Esophagus squamous epithelium (tissue), 5 donors: ENCODE results near the gene TMEM14B. TPM values are rescaled to one million over a fixed set of nuclear protein-coding genes. Genes with fewer than 3 reads are reported as not detected.
"Not testable (repeated sequence)": the region's sequence is repeated elsewhere in the genome, so short reads cannot be mapped to it uniquely, and the experiment has no call there.

Source experiments
- DNase-seq: peaks from one replicate; lab custom pipeline; 2025; lab: John Stamatoyannopoulos, UW
- H3K27ac ChIP-seq, 4 donors: fragments of 200-600 bp; sonication (generic); one replicate each; pipeline ENCODE4 v1.5.1; 2016 to 2019; ENCODE audit warnings: mild to moderate bottlenecking in 1 of 4
- H3K27me3 ChIP-seq, 4 donors: fragments of 200-600 bp; sonication (generic); 1 replicate in 3 of 4; 2 replicates in 1 of 4; pipeline versions ENCODE4 v1.5.1 to v1.6.0; 2017 to 2021; ENCODE audit warnings: antibody characterized with exemption in 1 of 4
- H3K36me3 ChIP-seq, 3 donors: fragments of 200-600 bp; sonication (generic); one replicate each; pipeline ENCODE4 v1.5.1; 2016 to 2019
- H3K4me1 ChIP-seq, 3 donors: fragments of 200-600 bp; sonication (generic); one replicate each; pipeline ENCODE4 v1.5.1; 2017 to 2019
- H3K4me3 ChIP-seq, 4 donors: fragments of 200-600 bp; sonication (generic); 1 replicate in 3 of 4; 2 replicates in 1 of 4; pipeline ENCODE4 v1.5.1; 2016 to 2019; ENCODE audit warnings: mild to moderate bottlenecking in 2 of 4, moderate library complexity in 1 of 4
- H3K9me3 ChIP-seq, 3 donors: fragments of 200-600 bp; sonication (generic); one replicate each; pipeline ENCODE4 v1.5.1; 2016 to 2019
- CTCF ChIP-seq, 6 experiments: fragments of 450-650 bp in 4 of 6; fragments of 200-600 bp in 2 of 6; sonication (generic) in 2 of 6; IDR thresholded peaks; one replicate each; pipeline ENCODE4 v1.5.1; 2016 to 2019; ENCODE audit warnings: antibody characterized with exemption in 6 of 6, mild to moderate bottlenecking in 4 of 6, moderate library complexity in 4 of 6
- POLR2A ChIP-seq, 4 donors: fragments of 450-650 bp; IDR thresholded peaks; one replicate each; pipeline ENCODE4 v1.6.1; 2017; ENCODE audit warnings: antibody characterized with exemption in 4 of 4, mild to moderate bottlenecking in 4 of 4, moderate library complexity in 3 of 4
- WGBS, 2 donors: methylation state at CpG; one replicate each; pipeline ENCODE4 v1.1.5; 2018; 5-methylcytosine and 5-hydroxymethylcytosine counted together
- intact Hi-C: fragments of 100-400 bp; cut with DNase I; formaldehyde crosslinking; loops from one replicate; pipeline ENCODE4 v1.15.0; 2022
- total RNA-seq, 4 donors: library from RNA; depleted of rRNA; stranded (reverse); fragments of >200 nt; gene quantifications; one replicate each; pipeline ENCODE4 v1.1.0, GENCODE V29; 2016
- donor health status: DM: yes; HTN: yes; CAD: no.

Gene TMEM14B
- total RNA-seq, 4 donors from 2014 or later, result 12.7 to 64.5 (median 47.1) TPM

GRCh38 chr6:10746915-10747250 is 722 bp upstream of the TMEM14B start:
- H3K9me3 ChIP-seq, result no peaks in the 10 kb centered on the region
- H3K4me1 ChIP-seq, result peaks cover 22 to 46% (median 24%) of the 10 kb centered on the region in 3 donors
- H3K27ac ChIP-seq, result peak overlapping the region; percentile 83 to 94 (median 88)
- H3K36me3 ChIP-seq, result peaks cover 0 to 24% (median 0%) of the 10 kb centered on the region in 3 donors
- no peak for DNase-seq
- WGBS, 2 donors, result 38 to 44% methylated on average over 9 of the region's 9 CpGs
- no peaks in the 10 kb centered on the region for H3K27me3 ChIP-seq
- intact Hi-C loops, result no loop called here
- peak overlapping the region; percentile 51 to 88 (median 70) for H3K4me3 ChIP-seq
- TF ChIP-seq POLR2A (IDR thresholded peaks at IDR 0.05) (no peak), CTCF (IDR thresholded peaks at IDR 0.05) (no peak)

- Histone ChIP-seq H3K9me3 (no peaks in the 10 kb centered on the region), H3K4me1 (peaks cover 22 to 46% (median 24%) of the 10 kb centered on the region in 3 donors), H3K27me3 (no peaks in the 10 kb centered on the region), H3K27ac (no peak overlapping the region), H3K4me3 (no peak overlapping the region), H3K36me3 (peaks cover 0 to 43% (median 2%) of the 10 kb centered on the region in 3 donors)
- intact Hi-C loops, result no loop called here
- TF ChIP-seq CTCF (IDR thresholded peaks at IDR 0.05) (no peak), POLR2A (IDR thresholded peaks at IDR 0.05) (no peak)
- 37 to 44% methylated on average over 2 of the region's 2 CpGs for WGBS, 2 donors
- no peak for DNase-seq
These were observed 2.1 kb downstream of the TMEM14B start for GRCh38 chr6:10749734-10750133.

GRCh38 chr6:10750568-10750967 is 3.0 kb downstream of the TMEM14B start:
- H3K36me3 ChIP-seq, result peaks cover 0 to 51% (median 7%) of the 10 kb centered on the region in 3 donors
- peaks cover 22 to 46% (median 24%) of the 10 kb centered on the region in 3 donors for H3K4me1 ChIP-seq
- H3K9me3 ChIP-seq, H3K4me3 ChIP-seq, DNase-seq, intact Hi-C loops, H3K27me3 ChIP-seq, H3K27ac ChIP-seq: not testable (repeated sequence)
- WGBS, 2 donors, result 78 to 82% methylated on average over 6 of the region's 6 CpGs

- H3K27me3 ChIP-seq, DNase-seq, H3K9me3 ChIP-seq, intact Hi-C loops, H3K27ac ChIP-seq, H3K4me3 ChIP-seq: not testable (repeated sequence)
- 78 to 89% methylated on average over 5 of the region's 5 CpGs for WGBS, 2 donors
- H3K36me3 ChIP-seq, result peaks cover 0 to 63% (median 7%) of the 10 kb centered on the region in 3 donors
- H3K4me1 ChIP-seq, result peaks cover 22 to 43% (median 23%) of the 10 kb centered on the region in 3 donors
These were observed 4.2 kb downstream of the TMEM14B start for GRCh38 chr6:10751757-10752156.

- Histone ChIP-seq H3K4me1 (peaks cover 3 to 30% (median 13%) of the 10 kb centered on the region in 3 donors), H3K27ac (no peak overlapping the region), H3K27me3 (no peaks in the 10 kb centered on the region), H3K4me3 (no peak overlapping the region), H3K36me3 (peaks cover 0 to 75% (median 7%) of the 10 kb centered on the region in 3 donors), H3K9me3 (no peaks in the 10 kb centered on the region)
- intact Hi-C loops, result no loop called here
- no peak for TF ChIP-seq POLR2A (IDR thresholded peaks at IDR 0.05)
- no peak for TF ChIP-seq CTCF (IDR thresholded peaks at IDR 0.05)
- DNase-seq, result no peak
- WGBS, 2 donors, result 80 to 90% methylated on average over 1 of the region's 1 CpG
These were observed 8.5 kb downstream of the TMEM14B start for GRCh38 chr6:10756085-10756484.

- no peak for DNase-seq
- Histone ChIP-seq H3K27ac (peak overlapping the region; percentile 74 to 84 (median 82)), H3K4me1 (peaks cover 3 to 37% (median 13%) of the 10 kb centered on the region in 3 donors), H3K36me3 (peaks cover 0 to 43% (median 7%) of the 10 kb centered on the region in 3 donors), H3K4me3 (no peak overlapping the region), H3K27me3 (no peaks in the 10 kb centered on the region), H3K9me3 (no peaks in the 10 kb centered on the region)
- peak in 5 of 6 experiments; percentile 43 to 83 (median 54) for TF ChIP-seq CTCF (IDR thresholded peaks at IDR 0.05)
- TF ChIP-seq POLR2A (IDR thresholded peaks at IDR 0.05), result no peak
- intact Hi-C loops, result no loop called here
- 18 to 21% methylated on average over 2 to 3 of the region's 3 CpGs for WGBS, 2 donors
These were observed 11.8 kb downstream of the TMEM14B start for GRCh38 chr6:10759312-10759839.
